ENCODE data around the gene C1orf198. TPM values are rescaled to one million over a fixed set of nuclear protein-coding genes. Genes with fewer than 3 reads are reported as not detected.

Gene C1orf198
- total and polyA plus RNA-seq, 2 of the 8 experiments (the other 6 are each of a cell fraction or from before 2014, with no cell fraction given), result 30.6 to 45.0 TPM

DNA sequence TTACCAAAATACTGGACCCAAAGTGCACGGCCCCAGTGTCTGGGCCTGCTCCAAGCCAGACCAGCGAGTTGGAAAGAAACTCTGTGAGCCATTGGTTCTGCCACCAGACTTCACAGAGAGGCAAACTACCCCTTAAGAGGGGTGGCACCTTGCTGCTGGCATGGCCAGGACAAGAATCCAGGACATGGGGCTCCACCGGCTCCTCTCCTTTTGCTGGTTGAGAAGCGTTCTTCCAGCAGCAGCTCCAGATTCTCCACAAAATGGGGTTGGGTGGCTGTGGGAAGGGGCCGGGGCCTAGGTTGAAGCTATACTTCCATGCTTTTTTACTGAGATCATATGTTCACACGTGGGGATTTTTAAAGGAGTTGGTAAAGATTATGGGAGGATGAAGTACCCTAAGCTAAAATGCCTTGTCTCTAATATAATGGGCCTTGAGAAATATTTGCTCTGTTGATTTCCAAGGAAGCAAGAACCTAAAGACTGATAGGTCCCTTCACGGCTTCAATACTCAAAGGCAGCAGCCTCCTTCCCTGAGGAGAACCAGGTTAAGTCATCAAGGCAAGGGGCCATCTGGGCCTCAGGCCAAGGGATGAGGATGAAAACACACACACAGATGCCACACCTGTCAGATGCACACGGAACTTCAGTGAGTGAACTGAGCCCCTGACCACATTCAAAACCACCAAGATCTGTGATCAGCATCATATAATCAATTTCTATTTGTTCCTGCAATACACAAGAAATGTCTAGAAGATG is 3.1 kb downstream of the C1orf198 start:
- DNase-seq (ENCODE audit: low read depth in 1 of 2, low spot score in 2 of 2) (no peak), FAIRE-seq (no peak)
- H3K4me2 ChIP-seq (ENCODE audit: insufficient read depth in 1 of 2, low read depth in 2 of 2, low read length in 2 of 2), result no peak overlapping the region
- no peak overlapping the region for H2AFZ ChIP-seq (ENCODE audit: low read length)
- H3K23me2 ChIP-seq (ENCODE audit: low read depth, low read length), result peaks cover 9% of the 10 kb centered on the region
- H3K4me1 ChIP-seq (replicated peaks in 1 of 4; ENCODE audit: control insufficient read depth in 3 of 4, insufficient read depth in 4 of 4, low read length in 3 of 4), result peaks cover 2 to 15% (median 9%) of the 10 kb centered on the region in 4 experiments
- no peak overlapping the region for H3K9ac ChIP-seq (replicated peaks in 1 of 4; ENCODE audit: extremely low read depth in 1 of 4, low read depth in 3 of 4, low read length in 3 of 4)
- peaks cover 0 to 2% (median 0%) of the 10 kb centered on the region in 4 experiments; a peak in 2 of 7 replicates for H3K27me3 ChIP-seq (replicated peaks in 1 of 4; ENCODE audit: control insufficient read depth in 3 of 4, extremely low read depth in 1 of 4, insufficient read depth in 3 of 4, low read length in 3 of 4)
- H3K18ac ChIP-seq (ENCODE audit: extremely low read depth, low read length), result no peak overlapping the region
- H3K79me2 ChIP-seq (ENCODE audit: control insufficient read depth in 1 of 2, insufficient read depth in 2 of 2, low read length in 2 of 2), result peaks cover 0 to 67% of the 10 kb centered on the region in 2 experiments; a peak in 2 of 4 replicates
- H4K8ac ChIP-seq (ENCODE audit: extremely low read depth, insufficient read depth, low read length), result no peak overlapping the region
- peaks cover 3 to 10% of the 10 kb centered on the region in 2 experiments for H4K20me1 ChIP-seq (replicated peaks in 1 of 2; ENCODE audit: control insufficient read depth in 1 of 2, insufficient read depth in 2 of 2, low read length in 2 of 2)
- no peak overlapping the region for H4K5ac ChIP-seq (ENCODE audit: insufficient read length, low read depth, low read length)
- H3K27ac ChIP-seq (ENCODE audit: low read depth, low read length), result no peak overlapping the region
- no peak overlapping the region for H2BK12ac ChIP-seq (ENCODE audit: low read depth, low read length)
- no peaks in the 10 kb centered on the region for H3K9me3 ChIP-seq (ENCODE audit: insufficient read depth in 2 of 2, low read depth in 1 of 2, low read length in 1 of 2)
- H2BK5ac ChIP-seq (ENCODE audit: low read depth, low read length), result no peak overlapping the region
- H3K56ac ChIP-seq (replicated peaks; ENCODE audit: insufficient read length, low read depth, low read length), result no peak overlapping the region
- H2AK5ac ChIP-seq (ENCODE audit: low read depth, low read length), result no peak overlapping the region
- H3K79me1 ChIP-seq (ENCODE audit: low read depth, low read length), result peaks cover 2% of the 10 kb centered on the region; the same call in 1 of the 2 replicates
- H3K14ac ChIP-seq (ENCODE audit: insufficient read length), result no peak overlapping the region
- no peak overlapping the region for H4K91ac ChIP-seq (replicated peaks; ENCODE audit: insufficient read length, low read length)
- no peaks in the 10 kb centered on the region for H3K36me3 ChIP-seq (ENCODE audit: control insufficient read depth in 2 of 4, insufficient read depth in 4 of 4, low read length in 3 of 4)
- CTCF ChIA-PET (ENCODE audit: partially characterized antibody), result interaction anchor here (0.6 to 1.8 kb wide), 2 partner anchors 67 to 326 kb away, joined by 3 to 8 read pairs; no protein-coding TSS in a partner anchor
- whole genome bisulfite sequencing, 2 experiments (ENCODE audit: extremely low coverage in 1 of 2, insufficient coverage in 1 of 2, insufficient read length in 1 of 2, insufficient replicate concordance in 2 of 2, low coverage in 1 of 2, low lambda C conversion rate in 2 of 2, missing lambda C conversion rate in 1 of 2), result 85% methylated on average over 8 of the region's 8 CpGs; no CpG with 5 or more reads in 1 of the 2 experiments
- no peak overlapping the region for H3K4me3 ChIP-seq (ENCODE audit: extremely low read depth in 1 of 4, insufficient read depth in 2 of 4, low read depth in 3 of 4, low read length in 4 of 4)
- H3K23ac ChIP-seq (ENCODE audit: insufficient read length), result no peak overlapping the region
- POLR2A ChIA-PET (ENCODE audit: partially characterized antibody), result no interaction called here
- H2BK20ac ChIP-seq (ENCODE audit: low read length), result no peak overlapping the region
- H2BK120ac ChIP-seq (replicated peaks; ENCODE audit: low read depth, low read length), result no peak overlapping the region
- H3K4ac ChIP-seq (replicated peaks; ENCODE audit: insufficient read length, low read depth, low read length), result no peak overlapping the region
- H2BK15ac ChIP-seq (ENCODE audit: low read length), result no peak overlapping the region
- TF ChIP-seq JUND (IDR thresholded peaks at IDR 0.05; ENCODE audit: low read length), result no peak
- no peak for TF ChIP-seq BRCA1 (IDR thresholded peaks at IDR 0.05; ENCODE audit: low read depth, low read length)
- TF ChIP-seq, protein P1, sequence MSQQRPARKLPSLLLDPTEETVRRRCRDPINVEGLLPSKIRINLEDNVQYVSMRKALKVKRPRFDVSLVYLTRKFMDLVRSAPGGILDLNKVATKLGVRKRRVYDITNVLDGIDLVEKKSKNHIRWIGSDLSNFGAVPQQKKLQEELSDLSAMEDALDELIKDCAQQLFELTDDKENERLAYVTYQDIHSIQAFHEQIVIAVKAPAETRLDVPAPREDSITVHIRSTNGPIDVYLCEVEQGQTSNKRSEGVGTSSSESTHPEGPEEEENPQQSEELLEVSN (IDR thresholded peaks at IDR 0.05), result no peak
- no peak for TF ChIP-seq TBP (IDR thresholded peaks at IDR 0.05; ENCODE audit: low read depth, low read length)
- no peak for TF ChIP-seq POU5F1 (IDR thresholded peaks at IDR 0.05; ENCODE audit: low read depth, low read length)
- no peak for TF ChIP-seq PHF8 (conservative IDR thresholded peaks at IDR 0.05; ENCODE audit: low read depth, low read length)
- TF ChIP-seq SRF (IDR thresholded peaks at IDR 0.05; ENCODE audit: low read depth, low read length), result no peak
- TF ChIP-seq HDAC6 (IDR thresholded peaks at IDR 0.05; ENCODE audit: low read depth, low read length), result no peak
- no peak for TF ChIP-seq GTF2F1 (IDR thresholded peaks at IDR 0.05; ENCODE audit: borderline replicate concordance, low read depth, low read length)
- TF ChIP-seq, protein P2, sequence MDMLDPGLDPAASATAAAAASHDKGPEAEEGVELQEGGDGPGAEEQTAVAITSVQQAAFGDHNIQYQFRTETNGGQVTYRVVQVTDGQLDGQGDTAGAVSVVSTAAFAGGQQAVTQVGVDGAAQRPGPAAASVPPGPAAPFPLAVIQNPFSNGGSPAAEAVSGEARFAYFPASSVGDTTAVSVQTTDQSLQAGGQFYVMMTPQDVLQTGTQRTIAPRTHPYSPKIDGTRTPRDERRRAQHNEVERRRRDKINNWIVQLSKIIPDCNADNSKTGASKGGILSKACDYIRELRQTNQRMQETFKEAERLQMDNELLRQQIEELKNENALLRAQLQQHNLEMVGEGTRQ (IDR thresholded peaks at IDR 0.05; ENCODE audit: low read length), result no peak
- TF ChIP-seq CHD2 (IDR thresholded peaks at IDR 0.05; ENCODE audit: low read length), result no peak
- no peak for TF ChIP-seq SIX5 (IDR thresholded peaks at IDR 0.05; ENCODE audit: low read depth, low read length)
